ENCODE results near the gene DHTKD1. TPM values are rescaled to one million over a fixed set of nuclear protein-coding genes. Genes with fewer than 3 reads are reported as not detected.
"Not testable (repeated sequence)": the region's sequence is repeated elsewhere in the genome, so short reads cannot be mapped to it uniquely, and the experiment has no call there.

DHTKD1 gene
- total RNA-seq, 1 donor: 30.7 TPM

GRCh38 chr10:12088919-12089318 is 20.2 kb downstream of the DHTKD1 start:
- no peak for TF ChIP-seq CTCF (IDR thresholded peaks at IDR 0.05; ENCODE audit: insufficient read depth, low read depth, low read length)
- no peak overlapping the region for H3K4me3 ChIP-seq (ENCODE audit: low read depth, low read length)
- DNase-seq (ENCODE audit: low read depth): no peak

GRCh38 chr10:12091421-12091820 is 22.7 kb downstream of the DHTKD1 start:
- no peak for DNase-seq (ENCODE audit: low read depth)
- no peak for TF ChIP-seq CTCF (IDR thresholded peaks at IDR 0.05; ENCODE audit: insufficient read depth, low read depth, low read length)
- H3K4me3 ChIP-seq (ENCODE audit: low read depth, low read length): no peak overlapping the region

GRCh38 chr10:12097361-12097760 is 28.6 kb downstream of the DHTKD1 start:
- DNase-seq (ENCODE audit: low read depth); H3K4me3 ChIP-seq (ENCODE audit: low read depth, low read length): not testable (repeated sequence)

GRCh38 chr10:12097791-12098190 is 29.0 kb downstream of the DHTKD1 start:
- TF ChIP-seq CTCF (IDR thresholded peaks at IDR 0.05; ENCODE audit: insufficient read depth, low read depth, low read length): no peak
- no peak overlapping the region for H3K4me3 ChIP-seq (ENCODE audit: low read depth, low read length)
- peak; percentile 29 for DNase-seq (ENCODE audit: low read depth)

GRCh38 chr10:12098966-12099365 is 30.2 kb downstream of the DHTKD1 start:
- DNase-seq (ENCODE audit: low read depth): no peak
- TF ChIP-seq CTCF (IDR thresholded peaks at IDR 0.05; ENCODE audit: insufficient read depth, low read depth, low read length): no peak

GRCh38 chr10:12103802-12104201 is 35.0 kb downstream of the DHTKD1 start:
- H3K4me3 ChIP-seq (ENCODE audit: low read depth, low read length): no peak overlapping the region
- DNase-seq (ENCODE audit: low read depth): no peak
- TF ChIP-seq CTCF (IDR thresholded peaks at IDR 0.05; ENCODE audit: insufficient read depth, low read depth, low read length): no peak

More at GRCh38 chr10:12098966-12099365, 30.2 kb downstream of the DHTKD1 start:
- H3K4me3 ChIP-seq (ENCODE audit: low read depth, low read length): no peak overlapping the region

- no peak for TF ChIP-seq CTCF (IDR thresholded peaks at IDR 0.05; ENCODE audit: insufficient read depth, low read depth, low read length)
- no peak overlapping the region for H3K4me3 ChIP-seq (ENCODE audit: low read depth, low read length)
- no peak for DNase-seq (ENCODE audit: low read depth)
Observed at GRCh38 chr10:12107781-12108180, 39.0 kb downstream of the DHTKD1 start.

All from fibroblast of villous mesenchyme (primary cell).